T1000 (cell line): ENCODE measurements around the gene SLC44A4.
"Not testable (repeated sequence)": the region's sequence is repeated elsewhere in the genome, so short reads cannot be mapped to it uniquely, and the experiment has no call there.

ENCODE experiments used
- DNase-seq: peaks from one replicate; lab custom pipeline; 2025; ENCODE audit warnings: mixed read lengths; lab: John Stamatoyannopoulos, UW

SLC44A4 gene

GRCh38 chr6:31827286-31828079 lies 51.3 kb downstream of the SLC44A4 start, which contains the start of gene HSPA1B:
Gene HSPA1B, plus strand, starts transcription at chr6:31827738. Its CDS starts 213 bp downstream, at chr6:31827951.
- peak; percentile 99 for DNase-seq

- DNase-seq, result peak; percentile 76
These were observed 52.0 kb downstream of the SLC44A4 start for GRCh38 chr6:31826793-31827285.

GRCh38 chr6:31825553-31825952 lies 53.2 kb downstream of the SLC44A4 start:
- no peak for DNase-seq

- DNase-seq, result not testable (repeated sequence)
These were observed 55.1 kb downstream of the SLC44A4 start for GRCh38 chr6:31823592-31824196.

GRCh38 chr6:31822036-31822821 lies 56.6 kb downstream of the SLC44A4 start:
- DNase-seq, result peak; percentile 58

GRCh38 chr6:31821301-31822035 lies 57.3 kb downstream of the SLC44A4 start:
- no peak for DNase-seq

GRCh38 chr6:31820399-31820798 lies 58.4 kb downstream of the SLC44A4 start:
- not testable (repeated sequence) for DNase-seq

GRCh38 chr6:31819871-31820299 lies 58.9 kb downstream of the SLC44A4 start:
- no peak for DNase-seq

- DNase-seq, result not testable (repeated sequence)
These were observed 60.8 kb downstream of the SLC44A4 start for GRCh38 chr6:31817929-31818511.

GRCh38 chr6:31817133-31817928 lies 61.5 kb downstream of the SLC44A4 start:
- not testable (repeated sequence) for DNase-seq

GRCh38 chr6:31815025-31815838 lies 63.6 kb downstream of the SLC44A4 start, which contains the start of the genes HSPA1A and HSPA1L:
Gene HSPA1A, plus strand, starts transcription at chr6:31815543. Its CDS starts 214 bp downstream, at chr6:31815757.
Gene HSPA1L, minus strand, starts transcription at chr6:31815283. Its CDS starts 3,311 bp downstream, at chr6:31811972.
- peak; percentile 96 for DNase-seq

GRCh38 chr6:31814677-31815024 lies 64.1 kb downstream of the SLC44A4 start:
- DNase-seq, result peak; percentile 82

GRCh38 chr6:31813465-31813849 lies 65.3 kb downstream of the SLC44A4 start:
- no peak for DNase-seq
